K562 (cell line): Measurements from ENCODE around the gene TMEM184A. TPM values are rescaled to one million over a fixed set of nuclear protein-coding genes. Genes with fewer than 3 reads are reported as not detected.
A peak's percentile ranks its signal among the peaks of the same experiment; 100 is the strongest.

ENCODE experiments used
- CREM ChIP-seq: IDR thresholded peaks from 2 replicates; pipeline ENCODE4 v1.6.1; 2014; ENCODE audit warnings: antibody characterized with exemption, low read depth
- EGR1 ChIP-seq: fragments of 450-650 bp; conservative IDR thresholded peaks from 2 replicates; pipeline ENCODE4 v1.6.1; 2017; ENCODE audit warnings: mild to moderate bottlenecking
- ETV1 ChIP-seq: fragments of 450-650 bp; conservative IDR thresholded peaks from 2 replicates; pipeline ENCODE4 v1.6.1; 2016; ENCODE audit warnings: missing genetic modification characterization, control low read depth, low read depth, missing compliant biosample characterization
- GABPA ChIP-seq: fragments of 200-800 bp; sonication (Bioruptor generic); conservative IDR thresholded peaks from 2 replicates; pipeline ENCODE4 v1.6.1; 2016; ENCODE audit warnings: low read depth, missing genetic modification characterization, missing compliant biosample characterization
- HES1 ChIP-seq: fragments of 450-650 bp; IDR thresholded peaks from 2 replicates; pipeline ENCODE4 v1.6.1; 2016; ENCODE audit warnings: low read depth, mild to moderate bottlenecking, moderate library complexity
- JUN ChIP-seq, 2 experiments: sonication (generic) in 1 of 2; formaldehyde crosslinking in 1 of 2; IDR thresholded peaks; 2 replicates each; pipeline versions ENCODE4 v1.6.1 to v1.8.0; 2012 to 2022; ENCODE audit warnings: borderline replicate concordance in 2 of 2, mild to moderate bottlenecking in 2 of 2, improper control_type of control experiment in 1 of 2, low read depth in 1 of 2, low read length in 1 of 2, missing genetic modification reagents in 1 of 2
- NCOA4 ChIP-seq: fragments of 450-650 bp; IDR thresholded peaks from 2 replicates; pipeline ENCODE4 v1.6.1; 2018; ENCODE audit warnings: mild to moderate bottlenecking; ENCODE audit not compliant: partially characterized antibody
- PKNOX1 ChIP-seq: fragments of 450-650 bp; IDR thresholded peaks from 2 replicates; pipeline ENCODE4 v1.6.1; 2016
- POLR2H ChIP-seq: IDR thresholded peaks from 2 replicates; pipeline ENCODE4 v1.6.1; 2016; ENCODE audit warnings: missing genetic modification characterization, low read depth, mild to moderate bottlenecking, control low read depth, missing compliant biosample characterization, moderate library complexity
- RAD51 ChIP-seq: fragments of 450-650 bp; IDR thresholded peaks from 2 replicates; pipeline ENCODE4 v1.7.1; 2016; ENCODE audit warnings: low read depth, mild to moderate bottlenecking, borderline replicate concordance
- SAFB2 ChIP-seq: fragments of 200-400 bp; formaldehyde crosslinking; IDR thresholded peaks from 2 replicates; pipeline ENCODE4 v1.6.1; 2018; ENCODE audit warnings: borderline replicate concordance, low read length, low read depth, moderate library complexity; ENCODE audit not compliant: severe bottlenecking
- SRSF9 ChIP-seq: fragments of 200-400 bp; formaldehyde crosslinking; IDR thresholded peaks from 2 replicates; pipeline ENCODE4 v1.6.1; 2017; ENCODE audit warnings: low read depth, low read length, borderline replicate concordance
- TCF7 ChIP-seq: sonication (generic); IDR thresholded peaks from 2 replicates; pipeline ENCODE4 v1.6.1; 2016; ENCODE audit warnings: antibody characterized with exemption, borderline replicate concordance
- TGIF2 ChIP-seq: sonication (generic); formaldehyde crosslinking; IDR thresholded peaks from 2 replicates; pipeline ENCODE4 v1.8.1; 2022; ENCODE audit warnings: mild to moderate bottlenecking, missing genetic modification reagents, moderate library complexity
- ZKSCAN3 ChIP-seq: fragments of 250-450 bp; sonication (Bioruptor Pico); IDR thresholded peaks from 2 replicates; pipeline ENCODE4 v1.4.0; 2020
- ZNF121 ChIP-seq: sonication (generic); formaldehyde crosslinking; conservative IDR thresholded peaks from 2 replicates; pipeline ENCODE4 v1.8.0; 2022; ENCODE audit warnings: missing genetic modification reagents
- ZNF518B ChIP-seq: fragments of 250-450 bp; sonication (Bioruptor Pico); IDR thresholded peaks from 2 replicates; pipeline ENCODE4 v1.5.0; 2021; ENCODE audit warnings: mild to moderate bottlenecking, moderate library complexity
- ZNF740 ChIP-seq, 3 experiments: fragments of 200-800 bp in 1 of 3; sonication (Bioruptor generic) in 1 of 3; sonication (generic) in 1 of 3; formaldehyde crosslinking in 1 of 3; IDR thresholded peaks; 2 replicates each; pipeline versions ENCODE4 v1.6.1 to v1.8.0; 2016 to 2022; ENCODE audit warnings: mild to moderate bottlenecking in 2 of 3, missing compliant biosample characterization in 2 of 3, missing genetic modification characterization in 2 of 3, missing genetic modification reagents in 1 of 3
- ZNF764 ChIP-seq: fragments of 250-450 bp; sonication (Bioruptor Pico); IDR thresholded peaks from 2 replicates; pipeline ENCODE4 v1.4.0; 2020; ENCODE audit warnings: low read depth, mild to moderate bottlenecking, moderate library complexity
- polyA plus RNA-seq, 8 experiments: library from polyadenylated mRNA; depleted of rRNA in 4 of 8; stranded (reverse) in 5 of 8; unstranded in 3 of 8; fragments of >200 nt; fragmentation: Nextera tagmentation in 2 of 8; fragmentation: Illumina TruSeq in 1 of 8; extraction: Ambion mirVana in 2 of 8; extraction: Trizol in 1 of 8; gene quantifications; 2 replicates each; pipeline versions ENCODE4 v1.2.1 to v1.2.3, GENCODE V29; 2011 to 2014; ENCODE audit warnings: inconsistent platforms in 1 of 8, missing spikeins in 1 of 8
- total RNA-seq, 7 experiments: library from RNA; depleted of rRNA in 6 of 7; stranded (reverse); fragments of >200 nt in 6 of 7; fragmentation: Illumina TruSeq in 2 of 7; extraction: Trizol in 2 of 7; gene quantifications; 2 replicates each; pipeline versions ENCODE4 v1.2.1 to v1.2.3, GENCODE V29; 2011 to 2021; ENCODE audit warnings: low replicate concordance in 1 of 7

Gene TMEM184A
- total and polyA plus RNA-seq, 9 of the 15 experiments (the other 6 are each of a cell fraction or from before 2014, with no cell fraction given) = 0.10 to 0.18 (median 0.11) TPM; not detected in 6

GRCh38 chr7:1537535-1538412 lies 18.2 kb downstream of the TMEM184A start (continued):
- TF ChIP-seq PKNOX1 (peak; percentile 70), CREM (peak; percentile 82), RAD51 (no peak), SRSF9 (no peak), ZNF764 (no peak), ZNF518B (CRISPR knock-in tag) (no peak), GABPA (tag) (no peak), ETV1 (no peak), ZNF740 (CRISPR knock-in tag; IDR thresholded peaks at IDR 0.05) (peak; percentile 55; the same call in 1 of the 2 replicates), ZNF740 (tag; IDR thresholded peaks at IDR 0.05) (no peak), POLR2H (tag) (no peak), HES1 (0 out of 2 replicates have a peak, but pooled peaks have one; percentile 35), SAFB2 (no peak), EGR1 (peak; percentile 98), TCF7 (0 out of 2 replicates have a peak, but pooled peaks have one; percentile 19), ZKSCAN3 (no peak), ZNF121 (CRISPR knock-in tag) (no peak), NCOA4 (no peak), JUN (IDR thresholded peaks at IDR 0.05; ENCODE audit: borderline replicate concordance, low read depth, low read length) (0 out of 2 replicates have a peak, but pooled peaks have one; percentile 29), JUN (CRISPR knock-in tag; IDR thresholded peaks at IDR 0.05; ENCODE audit: borderline replicate concordance) (no peak), TGIF2 (no peak)
